CD4-positive, alpha-beta T cell treated with Interleukin-17A for 4 hours (primary cell): ENCODE data around the gene RPS14.

ENCODE experiments used
- DNase-seq: peaks from one replicate; pipeline ENCODE4 v3.0.0-alpha.2; 2020; ENCODE audit warnings: mixed read lengths

Gene RPS14

GRCh38 chr5:150412319-150413175 lies 37.0 kb downstream of the RPS14 start, which contains the start of gene CD74:
TSS of gene CD74 (minus strand) at chr5:150412910. CDS start at chr5:150412749, 161 bp downstream.
- DNase-seq = peak; percentile 90

GRCh38 chr5:150411245-150411979 lies 38.1 kb downstream of the RPS14 start:
- DNase-seq = peak; percentile 71

- DNase-seq = peak; percentile 67
These were observed 38.9 kb downstream of the RPS14 start for GRCh38 chr5:150410524-150411244.

GRCh38 chr5:150409638-150410523 lies 39.7 kb downstream of the RPS14 start:
- peak; percentile 62 for DNase-seq

GRCh38 chr5:150408231-150408943 lies 41.2 kb downstream of the RPS14 start:
- no peak for DNase-seq

GRCh38 chr5:150407096-150407720 lies 42.3 kb downstream of the RPS14 start:
- no peak for DNase-seq

GRCh38 chr5:150406723-150407095 lies 42.8 kb downstream of the RPS14 start:
- no peak for DNase-seq

- DNase-seq = no peak
These were observed 43.3 kb downstream of the RPS14 start for GRCh38 chr5:150406103-150406722.

GRCh38 chr5:150404941-150405816 lies 44.4 kb downstream of the RPS14 start:
- DNase-seq = no peak

GRCh38 chr5:150404535-150404934 lies 45.0 kb downstream of the RPS14 start:
- no peak for DNase-seq

- no peak for DNase-seq
These were observed 45.4 kb downstream of the RPS14 start for GRCh38 chr5:150404121-150404520.

- DNase-seq = no peak
These were observed 46.6 kb downstream of the RPS14 start for GRCh38 chr5:150402901-150403342.

GRCh38 chr5:150402229-150402773 lies 47.2 kb downstream of the RPS14 start:
- no peak for DNase-seq

GRCh38 chr5:150401376-150402228 lies 47.9 kb downstream of the RPS14 start:
- no peak for DNase-seq

- DNase-seq = no peak
These were observed 48.5 kb downstream of the RPS14 start for GRCh38 chr5:150401076-150401375.

GRCh38 chr5:150400316-150401075 lies 49.0 kb downstream of the RPS14 start:
- DNase-seq = no peak

- DNase-seq = no peak
These were observed 49.9 kb downstream of the RPS14 start for GRCh38 chr5:150399524-150400211.
